GM18508 (cell line): Measurements from ENCODE around the gene UFL1.

ENCODE experiments used
- ATAC-seq: cut with Tn5 transposase; IDR thresholded peaks from one replicate; pipeline ENCODE4 v1.9.1; 2021; ENCODE audit warnings: moderate number of reproducible peaks; ENCODE audit not compliant: insufficient read depth, unreplicated experiment

UFL1 gene

GRCh38 chr6:96570053-96570452 is 48.4 kb downstream of the UFL1 start:
- no peak for ATAC-seq

DNA sequence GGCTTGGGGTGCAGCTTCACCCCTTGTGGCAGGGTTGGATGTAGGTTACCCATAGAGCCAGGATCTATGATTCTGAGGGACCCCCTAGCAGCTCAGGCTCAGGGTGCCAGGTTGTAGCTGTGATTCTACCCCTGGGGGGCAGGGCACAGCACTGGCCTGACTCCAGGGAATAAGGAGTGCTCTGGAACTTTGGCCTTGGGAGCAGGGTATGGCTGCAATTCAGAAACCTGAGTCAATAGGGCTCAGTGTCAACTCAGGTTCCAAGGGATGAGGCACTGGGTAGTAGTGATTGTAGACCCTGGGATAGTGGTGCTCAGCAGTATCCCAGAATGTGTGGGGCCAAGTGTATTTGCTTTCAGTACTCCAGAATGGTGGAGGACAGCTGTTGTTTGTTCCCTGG is 49.9 kb downstream of the UFL1 start:
- ATAC-seq = no peak

DNA sequence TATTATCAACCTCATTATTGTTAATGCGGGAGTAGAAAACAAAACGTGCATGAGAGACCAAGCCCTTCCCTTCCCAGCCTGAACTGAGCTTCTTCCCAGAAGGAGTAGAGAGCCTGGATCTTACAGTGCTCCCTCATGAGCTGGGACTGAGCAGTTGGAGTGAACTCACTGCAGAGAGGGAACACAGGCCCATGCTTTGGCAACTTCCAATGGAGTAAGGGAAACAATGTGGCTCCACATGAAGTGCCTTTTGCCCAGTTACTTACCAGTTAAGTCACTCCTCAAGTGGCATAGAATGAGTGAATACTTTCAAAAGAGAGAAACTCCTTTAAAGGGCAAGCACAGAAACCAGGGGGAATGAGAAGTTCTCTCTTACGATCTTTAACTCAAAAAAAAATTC is 53.8 kb downstream of the UFL1 start:
- ATAC-seq = no peak

GRCh38 chr6:96576221-96576620 is 54.6 kb downstream of the UFL1 start:
- no peak for ATAC-seq

GRCh38 chr6:96582021-96582420 is 60.4 kb downstream of the UFL1 start:
- ATAC-seq = no peak

- no peak for ATAC-seq
Observed at GRCh38 chr6:96582436-96582835, 60.8 kb downstream of the UFL1 start.

- no peak for ATAC-seq
Observed at GRCh38 chr6:96604420-96604819, 82.8 kb downstream of the UFL1 start.
